GM18502 (cell line): Measurements from ENCODE around the gene GPR142.

Experiments
- ATAC-seq: cut with Tn5 transposase; IDR thresholded peaks from one replicate; pipeline ENCODE4 v1.9.1; 2021; ENCODE audit warnings: mild to moderate bottlenecking; ENCODE audit not compliant: unreplicated experiment, poor library complexity

Gene GPR142, protein sequence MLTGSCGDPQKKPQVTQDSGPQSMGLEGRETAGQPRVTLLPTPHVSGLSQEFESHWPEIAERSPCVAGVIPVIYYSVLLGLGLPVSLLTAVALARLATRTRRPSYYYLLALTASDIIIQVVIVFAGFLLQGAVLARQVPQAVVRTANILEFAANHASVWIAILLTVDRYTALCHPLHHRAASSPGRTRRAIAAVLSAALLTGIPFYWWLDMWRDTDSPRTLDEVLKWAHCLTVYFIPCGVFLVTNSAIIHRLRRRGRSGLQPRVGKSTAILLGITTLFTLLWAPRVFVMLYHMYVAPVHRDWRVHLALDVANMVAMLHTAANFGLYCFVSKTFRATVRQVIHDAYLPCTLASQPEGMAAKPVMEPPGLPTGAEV

GRCh38 chr17:74367206-74367605, at the start of gene GPR142:
TSS of gene GPR142 (plus strand) at chr17:74367506. CDS start at chr17:74369541, 2,035 bp downstream.
- ATAC-seq: no peak

DNA sequence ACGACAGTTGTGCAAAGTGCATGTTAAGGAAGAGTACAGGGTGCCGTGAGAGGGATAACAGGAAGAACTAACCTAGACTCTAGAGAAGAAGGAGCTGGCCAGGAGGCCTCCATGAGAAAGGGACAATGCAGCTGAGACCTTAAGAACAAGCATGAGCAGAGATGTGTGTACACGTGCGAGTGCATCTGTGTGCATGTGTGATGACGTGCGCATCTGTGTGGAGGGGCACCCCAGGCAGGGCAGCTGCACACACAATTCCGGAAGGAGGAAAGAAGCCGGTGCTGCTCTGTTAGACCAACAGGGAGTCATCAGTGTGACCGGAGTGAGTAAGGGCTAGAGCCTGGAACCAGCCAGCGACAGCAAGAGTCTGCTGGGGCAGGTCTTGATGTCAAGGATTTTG, 48.9 kb upstream of the GPR142 start:
- no peak for ATAC-seq

- ATAC-seq: no peak
These were observed 42.8 kb upstream of the GPR142 start for GRCh38 chr17:74324521-74324920.

GRCh38 chr17:74325376-74325742, 41.9 kb upstream of the GPR142 start:
- ATAC-seq: no peak

GRCh38 chr17:74325743-74326379, 41.4 kb upstream of the GPR142 start, which contains the start of gene KIF19:
TSS of gene KIF19 (plus strand) at chr17:74326226. CDS start at chr17:74326350, 124 bp downstream.
- ATAC-seq: no peak

GRCh38 chr17:74326506-74326905, 40.8 kb upstream of the GPR142 start:
- no peak for ATAC-seq

DNA sequence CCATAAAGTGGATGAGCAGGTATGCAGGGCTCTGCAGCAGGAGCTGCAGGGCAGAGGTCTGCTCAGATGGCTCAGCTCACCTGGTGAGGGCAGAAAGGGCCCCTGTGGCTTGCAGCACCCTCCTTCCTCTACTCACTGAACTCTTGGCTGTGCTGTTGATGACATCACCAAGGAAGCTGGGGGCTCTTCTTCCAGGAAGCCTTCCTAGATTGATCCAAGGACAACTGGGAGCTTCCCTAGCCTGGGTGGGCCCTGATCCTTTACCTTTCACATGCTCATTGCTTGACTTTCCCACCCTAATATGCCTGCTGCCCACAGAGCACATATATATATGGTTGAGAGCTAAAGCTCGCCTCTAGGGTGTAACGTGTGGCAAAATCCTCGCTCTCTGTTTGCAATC, 38.8 kb upstream of the GPR142 start:
- no peak for ATAC-seq

- ATAC-seq: no peak
These were observed 37.9 kb upstream of the GPR142 start for GRCh38 chr17:74329378-74329777.

- ATAC-seq: no peak
These were observed 36.9 kb upstream of the GPR142 start for GRCh38 chr17:74330446-74330845.

- no peak for ATAC-seq
These were observed 35.2 kb upstream of the GPR142 start for GRCh38 chr17:74332017-74332650.

GRCh38 chr17:74332763-74333283, 34.5 kb upstream of the GPR142 start:
- ATAC-seq: no peak

DNA sequence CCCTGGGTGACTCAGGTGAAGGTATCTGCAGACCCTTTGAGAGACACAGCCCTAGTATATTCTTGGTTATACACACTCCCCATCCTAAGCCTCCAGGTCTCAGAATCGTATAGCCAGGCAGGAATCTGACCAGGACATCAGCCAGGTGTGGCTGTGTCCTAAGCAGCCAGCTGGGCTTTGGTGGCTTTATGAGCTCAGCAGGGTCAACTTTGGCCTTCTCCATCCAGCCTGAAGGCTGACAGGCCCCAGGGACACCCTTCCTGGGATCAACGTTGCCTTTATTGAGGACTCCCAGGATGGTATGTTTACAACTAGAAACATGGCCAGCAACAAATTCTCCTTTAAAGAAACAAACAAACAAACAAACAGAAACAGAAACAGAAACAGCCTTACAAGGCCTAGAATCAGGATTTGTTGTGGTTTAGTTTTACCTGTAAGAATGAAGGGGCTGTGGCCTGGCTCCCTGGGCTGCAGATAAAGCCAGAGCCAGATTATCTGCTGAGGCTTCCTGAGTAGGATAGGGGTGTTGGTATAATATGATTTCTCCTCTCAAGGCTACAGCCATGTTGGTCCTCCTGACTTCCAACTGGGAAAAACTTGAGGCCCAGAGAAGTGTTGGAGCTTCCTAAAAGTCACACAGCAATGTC, 32.8 kb upstream of the GPR142 start:
- ATAC-seq: no peak

- no peak for ATAC-seq
These were observed 31.7 kb upstream of the GPR142 start for GRCh38 chr17:74335529-74336062.

- no peak for ATAC-seq
These were observed 31.0 kb upstream of the GPR142 start for GRCh38 chr17:74336307-74336706.

DNA sequence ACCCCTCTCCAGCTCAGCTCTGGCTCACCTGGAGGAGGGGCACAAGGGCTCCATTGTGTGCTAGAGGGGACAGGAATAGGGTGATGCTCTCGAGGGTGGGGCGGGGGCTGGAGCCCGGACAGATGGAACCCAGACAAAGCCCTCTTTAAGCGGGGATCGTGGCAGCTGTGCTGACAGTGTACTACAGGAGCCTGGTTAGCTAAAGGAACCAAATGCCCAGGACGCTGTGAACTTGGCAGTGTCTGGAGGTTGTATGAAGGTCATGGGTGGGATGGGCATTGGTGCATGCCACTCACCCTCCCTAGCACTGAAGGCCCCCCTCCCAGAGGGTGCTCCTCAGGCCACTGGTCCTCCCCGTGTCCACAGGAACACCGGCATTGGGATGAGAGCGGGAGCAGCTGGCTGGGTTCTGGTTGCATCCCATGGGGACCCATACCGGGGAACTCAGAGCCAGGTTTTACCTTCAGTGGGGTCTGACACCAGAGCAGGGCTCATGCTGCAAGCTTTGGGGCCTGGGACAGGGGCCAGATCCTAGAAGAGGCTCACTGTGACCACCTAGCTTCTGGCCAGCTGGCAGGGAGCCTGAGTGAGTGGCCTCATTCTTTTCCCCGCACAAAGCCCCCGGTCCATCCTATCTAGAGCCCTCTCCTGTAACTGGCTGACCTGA, 29.3 kb upstream of the GPR142 start:
- ATAC-seq: no peak

DNA sequence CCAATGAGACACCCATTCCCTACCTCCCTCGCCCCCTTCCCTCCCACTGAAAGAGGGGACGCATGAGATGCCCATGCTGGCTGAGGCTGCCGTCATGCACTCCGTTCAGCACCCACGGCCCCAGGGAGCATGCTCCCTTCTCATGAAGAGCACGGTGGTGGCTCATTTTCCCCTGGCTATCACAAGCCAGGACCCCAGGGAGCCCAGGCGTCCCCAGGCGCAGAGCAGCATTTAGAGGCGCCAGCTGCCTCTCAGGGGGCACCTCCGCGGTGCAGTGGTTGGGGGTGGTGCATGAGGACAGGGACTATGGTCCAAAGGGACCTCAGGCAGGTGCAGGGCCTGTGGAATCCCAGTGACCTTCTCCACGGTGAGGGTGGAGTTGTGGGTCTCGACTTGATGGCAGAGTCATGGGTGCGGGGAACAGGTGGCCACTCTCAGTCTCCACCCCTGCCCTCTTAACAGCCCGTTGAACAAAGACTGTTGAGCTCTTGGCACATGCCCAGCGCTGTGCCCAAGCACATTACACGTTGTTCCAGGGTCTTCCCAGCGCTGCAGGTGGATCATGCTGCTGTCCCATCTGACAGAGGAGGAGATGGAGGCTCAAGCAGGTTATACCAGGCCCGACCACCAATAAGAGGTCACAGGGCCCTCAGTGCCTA, 27.6 kb upstream of the GPR142 start:
- ATAC-seq: no peak

GRCh38 chr17:74340470-74341023, 26.8 kb upstream of the GPR142 start:
- no peak for ATAC-seq

DNA sequence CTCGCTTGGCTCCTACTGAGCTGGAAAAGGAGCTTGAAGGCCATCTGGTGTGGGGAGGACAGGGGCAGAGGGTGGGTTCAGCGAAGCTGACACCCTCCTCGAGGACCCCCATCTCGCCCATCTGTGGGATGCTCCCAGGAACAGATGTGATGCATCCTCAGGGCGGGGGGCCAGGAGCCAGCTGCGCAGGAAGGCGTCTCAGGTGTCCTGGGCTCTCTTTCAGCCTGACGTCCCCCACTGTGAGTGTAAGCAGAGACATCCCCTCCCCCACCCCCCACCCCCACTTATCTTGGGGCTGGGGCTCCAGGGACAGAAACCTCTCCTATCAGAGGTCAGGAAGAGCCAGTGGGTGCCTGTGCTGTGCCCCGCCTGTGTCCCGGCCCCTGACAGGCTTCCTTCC, 25.1 kb upstream of the GPR142 start:
- no peak for ATAC-seq

DNA sequence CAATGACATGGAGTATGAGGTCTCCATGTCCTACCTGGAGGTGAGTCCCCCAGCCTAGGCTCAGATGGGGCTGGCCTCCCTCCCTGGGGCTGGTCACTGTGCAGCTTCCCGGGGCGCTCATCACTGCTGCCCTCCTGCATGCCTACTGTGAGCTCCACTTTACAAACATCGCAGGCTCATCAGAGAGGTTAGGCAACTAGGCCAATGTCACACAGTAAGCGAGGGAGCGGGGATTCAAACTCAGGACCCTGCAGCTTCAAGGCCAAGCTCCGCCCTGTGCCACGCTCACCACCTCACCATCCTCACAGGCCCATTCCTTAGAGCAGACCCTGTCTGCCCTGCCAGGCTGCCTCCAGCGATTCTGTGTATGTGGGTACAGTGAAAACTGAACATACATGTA, 24.2 kb upstream of the GPR142 start:
- no peak for ATAC-seq
